CD4-positive, CD25-positive, alpha-beta regulatory T cell (primary cell): ENCODE results near the gene POU2F3. TPM values are rescaled to one million over a fixed set of nuclear protein-coding genes. Genes with fewer than 3 reads are reported as not detected.

Source experiments
- ATAC-seq, 2 donors: fragments of 150-1000 bp; cut with Tn5 transposase; one replicate each; pipeline ENCODE4 v1.10.0; 2021; ENCODE audit warnings: low read depth in 2 of 2, moderate number of reproducible peaks in 2 of 2, moderate library complexity in 1 of 2
- DNase-seq, 3 donors: peaks; one replicate each; pipeline versions ENCODE4 v3.0.0 to v3.0.0-alpha.2; 2012 to 2022; ENCODE audit warnings: mixed read lengths in 1 of 3
- H3K27ac ChIP-seq: one replicate; pipeline ENCODE4 v1.7.0; 2013; ENCODE audit warnings: mild to moderate bottlenecking, low read length; ENCODE audit not compliant: insufficient read depth, poor library complexity, severe bottlenecking
- H3K27me3 ChIP-seq: one replicate; pipeline ENCODE4 v1.7.0; 2013; ENCODE audit warnings: low read length; ENCODE audit not compliant: control insufficient read depth, insufficient read depth
- H3K36me3 ChIP-seq: one replicate; pipeline ENCODE4 v1.7.0; 2013; ENCODE audit warnings: mild to moderate bottlenecking, low read length, moderate library complexity; ENCODE audit not compliant: control insufficient read depth, insufficient read depth
- H3K4me1 ChIP-seq: 2 replicates; pipeline ENCODE4 v1.7.0; 2013; ENCODE audit warnings: mild to moderate bottlenecking, low read length; ENCODE audit not compliant: insufficient read depth, control insufficient read depth, poor library complexity, severe bottlenecking
- H3K4me3 ChIP-seq: one replicate; pipeline ENCODE4 v1.7.0; 2013; ENCODE audit warnings: low read depth, mild to moderate bottlenecking, low read length, moderate library complexity
- H3K9me3 ChIP-seq, 2 experiments: 1 replicate in 1 of 2; 2 replicates in 1 of 2; pipeline ENCODE4 v1.7.0; 2013; ENCODE audit warnings: low read length in 2 of 2, mild to moderate bottlenecking in 1 of 2, moderate library complexity in 1 of 2; ENCODE audit not compliant: control insufficient read depth in 2 of 2
- H3K27ac Mint-ChIP-seq, 3 donors: one replicate each; pipeline ENCODE4 v1.8.0; 2020 to 2022; ENCODE audit warnings: mild to moderate bottlenecking in 3 of 3, mixed read lengths in 3 of 3, moderate library complexity in 2 of 3
- H3K27me3 Mint-ChIP-seq: one replicate; pipeline ENCODE4 v1.8.0; 2022; ENCODE audit warnings: mild to moderate bottlenecking, mixed read lengths
- H3K36me3 Mint-ChIP-seq: one replicate; pipeline ENCODE4 v1.8.0; 2020; ENCODE audit warnings: mixed read lengths
- H3K4me1 Mint-ChIP-seq, 4 donors: one replicate each; pipeline ENCODE4 v1.8.0; 2020 to 2022; ENCODE audit warnings: mixed read lengths in 4 of 4, mild to moderate bottlenecking in 1 of 4
- H3K4me3 Mint-ChIP-seq, 4 donors: one replicate each; pipeline ENCODE4 v1.8.0; 2020 to 2022; ENCODE audit warnings: mild to moderate bottlenecking in 4 of 4, mixed read lengths in 4 of 4, moderate library complexity in 3 of 4
- H3K9me3 Mint-ChIP-seq, 7 donors: one replicate each; pipeline ENCODE4 v1.8.0; 2020 to 2022; ENCODE audit warnings: mixed read lengths in 7 of 7, mild to moderate bottlenecking in 3 of 7, moderate library complexity in 2 of 7
- polyA plus RNA-seq, 4 donors: library from polyadenylated mRNA; unstranded; fragments of 300-500 nt; fragmentation: Illumina TruSeq; gene quantifications; one replicate each; pipeline ENCODE4 v1.2.3, GENCODE V29; 2021
- total RNA-seq: library from RNA; stranded (reverse); gene quantifications from one replicate; pipeline ENCODE4 v1.2.3, GENCODE V29; 2022

The POU2F3 gene
- total and polyA plus RNA-seq, 5 donors from 2014 or later, result not detected

DNA sequence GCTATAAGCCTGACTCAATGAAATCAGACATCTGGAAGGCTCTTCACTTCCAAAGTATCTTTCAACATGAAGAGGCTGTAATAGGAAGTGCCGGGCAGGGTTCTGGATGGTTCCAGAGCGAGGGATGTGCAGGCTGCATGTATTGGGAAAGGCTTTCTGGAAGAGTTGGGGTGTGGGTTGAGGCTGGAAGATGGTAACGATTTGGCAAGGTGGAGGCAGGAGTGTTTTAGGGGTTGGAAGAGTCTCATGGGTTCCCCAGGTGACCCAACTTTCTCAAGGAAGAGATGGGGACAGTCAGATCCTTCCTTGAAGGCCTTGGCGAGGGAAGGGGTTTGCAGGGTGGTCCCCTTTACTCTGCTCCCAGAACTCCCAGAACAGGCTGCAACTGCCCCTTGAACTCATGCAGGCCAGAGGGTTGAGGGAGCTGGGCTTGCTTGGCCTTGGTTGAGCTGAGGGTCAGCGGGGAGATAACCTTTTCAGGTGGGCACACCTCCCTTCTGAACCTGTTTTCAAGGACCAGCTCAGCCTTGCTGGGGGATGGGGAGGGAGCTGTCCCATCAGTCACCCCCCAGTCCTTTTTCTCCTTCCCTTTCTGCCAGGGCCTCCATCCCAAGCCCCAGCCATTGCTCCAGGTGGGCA, 9.4 kb upstream of the POU2F3 start:
- Mint-ChIP-seq H3K27ac (no peak overlapping the region), H3K4me3 (no peak overlapping the region), H3K27me3 (peaks cover 10% of the 10 kb centered on the region), H3K9me3 (no peaks in the 10 kb centered on the region), H3K4me1 (no peaks in the 10 kb centered on the region), H3K36me3 (no peaks in the 10 kb centered on the region)
- no peaks in the 10 kb centered on the region for H3K36me3 ChIP-seq
- H3K4me3 ChIP-seq, result no peak overlapping the region
- DNase-seq (no peak), ATAC-seq (no peak)
- no peaks in the 10 kb centered on the region for H3K4me1 ChIP-seq
- no peaks in the 10 kb centered on the region for H3K27me3 ChIP-seq
- H3K9me3 ChIP-seq, result no peaks in the 10 kb centered on the region
- no peak overlapping the region for H3K27ac ChIP-seq

DNA sequence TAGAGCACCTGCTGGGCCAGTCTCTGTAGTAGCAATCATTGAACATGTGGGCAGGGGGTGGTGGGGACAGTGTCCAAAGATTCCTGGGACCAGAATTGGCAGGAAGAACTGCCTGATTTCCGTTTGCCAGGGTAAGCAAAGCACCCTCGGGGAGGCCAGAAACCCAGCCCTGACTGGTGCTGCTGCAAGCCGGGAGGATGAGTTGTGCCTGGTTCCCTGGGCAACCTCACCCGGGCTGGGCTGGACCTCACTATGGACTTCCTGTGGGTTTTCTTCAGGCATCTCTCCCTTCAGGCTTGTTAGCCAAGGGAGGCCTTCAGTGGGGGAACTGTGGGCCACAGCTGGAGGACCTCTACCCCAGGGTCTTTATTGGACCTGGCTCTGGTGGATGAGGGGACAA, 8.0 kb upstream of the POU2F3 start:
- Mint-ChIP-seq H3K27me3 (peaks cover under 1% of the 10 kb centered on the region), H3K27ac (no peak overlapping the region), H3K36me3 (no peaks in the 10 kb centered on the region), H3K9me3 (no peaks in the 10 kb centered on the region), H3K4me1 (no peaks in the 10 kb centered on the region), H3K4me3 (no peak overlapping the region)
- no peaks in the 10 kb centered on the region for H3K27me3 ChIP-seq
- H3K4me1 ChIP-seq, result no peaks in the 10 kb centered on the region
- H3K4me3 ChIP-seq, result no peak overlapping the region
- H3K36me3 ChIP-seq, result no peaks in the 10 kb centered on the region
- DNase-seq (no peak), ATAC-seq (no peak)
- no peaks in the 10 kb centered on the region for H3K9me3 ChIP-seq
- H3K27ac ChIP-seq, result no peak overlapping the region

- Histone ChIP-seq H3K4me3 (no peak overlapping the region), H3K9me3 (no peaks in the 10 kb centered on the region), H3K27me3 (no peaks in the 10 kb centered on the region), H3K36me3 (no peaks in the 10 kb centered on the region), H3K4me1 (no peaks in the 10 kb centered on the region), H3K27ac (no peak overlapping the region)
- no peaks in the 10 kb centered on the region for H3K4me1 Mint-ChIP-seq
- no peak overlapping the region for H3K4me3 Mint-ChIP-seq
- H3K9me3 Mint-ChIP-seq, result no peaks in the 10 kb centered on the region
- DNase-seq, result no peak
- no peak overlapping the region for H3K27ac Mint-ChIP-seq
- peaks cover 9% of the 10 kb centered on the region for H3K27me3 Mint-ChIP-seq
- no peaks in the 10 kb centered on the region for H3K36me3 Mint-ChIP-seq
- no peak for ATAC-seq
These were observed 6.6 kb upstream of the POU2F3 start for GRCh38 chr11:120233207-120233803.

- no peaks in the 10 kb centered on the region for H3K36me3 ChIP-seq
- peaks cover 0 to 4% (median 0%) of the 10 kb centered on the region in 4 donors for H3K4me1 Mint-ChIP-seq
- no peak overlapping the region for H3K4me3 ChIP-seq
- no peaks in the 10 kb centered on the region for H3K27me3 ChIP-seq
- no peaks in the 10 kb centered on the region for H3K36me3 Mint-ChIP-seq
- DNase-seq (peak in 2 of 3 donors; percentile 17 to 71), ATAC-seq (peak in 1 of 2 donors; percentile 37)
- no peaks in the 10 kb centered on the region for H3K9me3 Mint-ChIP-seq
- no peak overlapping the region for H3K27ac ChIP-seq
- H3K4me1 ChIP-seq, result no peaks in the 10 kb centered on the region
- H3K4me3 Mint-ChIP-seq, result no peak overlapping the region
- H3K9me3 ChIP-seq, result no peaks in the 10 kb centered on the region
- peaks cover 15% of the 10 kb centered on the region for H3K27me3 Mint-ChIP-seq
- no peak overlapping the region for H3K27ac Mint-ChIP-seq
These were observed 4.8 kb upstream of the POU2F3 start for GRCh38 chr11:120235024-120235628.

- no peaks in the 10 kb centered on the region for H3K4me1 ChIP-seq
- no peak overlapping the region for H3K27ac Mint-ChIP-seq
- no peaks in the 10 kb centered on the region for H3K9me3 ChIP-seq
These were observed 3.5 kb upstream of the POU2F3 start for GRCh38 chr11:120236169-120237107.

DNA sequence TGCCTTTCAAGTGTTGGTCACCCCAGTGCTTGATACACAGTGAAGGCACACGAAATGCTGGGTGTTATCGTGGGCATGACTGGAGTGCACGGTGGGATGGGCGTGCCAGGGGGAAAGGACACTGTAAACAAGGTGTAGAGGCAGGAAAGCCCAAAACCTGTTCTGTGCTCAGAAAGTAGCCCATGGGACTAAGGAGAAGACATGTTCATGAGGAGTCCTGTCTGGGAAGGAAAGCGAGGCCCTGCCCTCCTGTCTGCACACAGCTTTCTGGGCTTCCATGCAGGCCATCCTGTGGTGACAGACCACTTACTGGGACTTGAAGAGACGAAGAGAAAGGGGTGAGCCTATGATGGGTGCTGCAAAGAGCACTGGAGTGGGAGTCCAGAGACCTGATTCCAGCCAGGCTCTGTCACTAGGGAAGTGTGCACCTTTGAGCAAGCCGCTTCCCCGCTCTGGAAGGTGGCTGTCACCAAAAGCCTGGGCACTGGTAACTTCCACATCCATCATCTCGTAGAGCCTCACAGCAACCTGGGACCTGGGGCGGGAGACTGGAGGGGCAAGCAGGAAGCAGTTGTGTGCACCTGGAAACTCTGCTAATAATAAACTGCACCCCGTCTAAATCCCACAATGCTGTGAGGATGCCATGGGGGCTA, 846 bp upstream of the POU2F3 start:
- peaks cover 0 to 1% (median 0%) of the 10 kb centered on the region in 7 donors for H3K9me3 Mint-ChIP-seq
- DNase-seq (no peak), ATAC-seq (no peak)
- no peak overlapping the region for H3K27ac ChIP-seq
- no peak overlapping the region for H3K4me3 ChIP-seq
- H3K4me3 Mint-ChIP-seq, result no peak overlapping the region
- H3K27me3 ChIP-seq, result peaks cover 7% of the 10 kb centered on the region
- peaks cover 48% of the 10 kb centered on the region for H3K27me3 Mint-ChIP-seq
- no peaks in the 10 kb centered on the region for H3K36me3 ChIP-seq
- no peaks in the 10 kb centered on the region for H3K4me1 ChIP-seq
- H3K36me3 Mint-ChIP-seq, result no peaks in the 10 kb centered on the region
- peak overlapping the region in 1 of 3 donors; percentile 57 for H3K27ac Mint-ChIP-seq
- H3K9me3 ChIP-seq, result no peaks in the 10 kb centered on the region
- peaks cover 0 to 8% (median 2%) of the 10 kb centered on the region in 4 donors for H3K4me1 Mint-ChIP-seq

More at GRCh38 chr11:120236169-120237107, 3.5 kb upstream of the POU2F3 start:
- Mint-ChIP-seq H3K27me3 (peaks cover 27% of the 10 kb centered on the region), H3K36me3 (no peaks in the 10 kb centered on the region), H3K4me1 (peaks cover 0 to 8% (median 0%) of the 10 kb centered on the region in 4 donors), H3K4me3 (no peak overlapping the region), H3K9me3 (no peaks in the 10 kb centered on the region)
- Histone ChIP-seq H3K27ac (no peak overlapping the region), H3K36me3 (no peaks in the 10 kb centered on the region), H3K27me3 (peaks cover 4% of the 10 kb centered on the region), H3K4me3 (no peak overlapping the region)
- DNase-seq, result no peak
- ATAC-seq, result no peak

DNA sequence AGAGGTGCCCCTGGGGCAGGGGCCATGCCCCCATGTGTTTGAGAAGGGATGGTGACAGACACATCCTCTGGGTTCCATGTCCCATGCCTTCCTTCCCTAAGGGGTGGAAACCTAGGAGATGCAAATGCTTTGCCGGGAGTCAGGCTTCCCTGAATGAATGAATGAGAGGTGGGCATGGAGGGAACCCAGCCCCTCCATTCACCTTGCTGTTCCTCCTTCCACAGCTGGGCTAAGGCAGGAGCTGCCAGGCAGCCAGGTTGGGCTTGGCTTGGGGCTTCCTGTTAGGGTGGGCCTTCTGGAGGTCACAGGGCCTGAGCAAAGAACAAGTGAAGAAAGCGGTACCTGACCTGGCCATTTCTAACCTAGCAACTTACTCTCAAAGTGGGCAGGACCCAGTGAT, 926 bp downstream of the POU2F3 start:
- Mint-ChIP-seq H3K36me3 (no peaks in the 10 kb centered on the region), H3K9me3 (peaks cover 0 to 1% (median 0%) of the 10 kb centered on the region in 7 donors), H3K27ac (no peak overlapping the region), H3K4me3 (no peak overlapping the region), H3K4me1 (peaks cover 0 to 8% (median 2%) of the 10 kb centered on the region in 4 donors), H3K27me3 (peaks cover 63% of the 10 kb centered on the region)
- DNase-seq (no peak), ATAC-seq (no peak)
- Histone ChIP-seq H3K4me1 (no peaks in the 10 kb centered on the region), H3K27me3 (peaks cover 10% of the 10 kb centered on the region), H3K27ac (no peak overlapping the region), H3K9me3 (no peaks in the 10 kb centered on the region), H3K4me3 (no peak overlapping the region), H3K36me3 (no peaks in the 10 kb centered on the region)
